Glomerular visceral epithelial cell (primary cell): Measurements from ENCODE around the gene UBALD2.
"Not testable (repeated sequence)": the region's sequence is repeated elsewhere in the genome, so short reads cannot be mapped to it uniquely, and the experiment has no call there.

Experiments used
- DNase-seq: peaks from one replicate; pipeline ENCODE4 v3.0.0-alpha.2; 2016; ENCODE audit errors: extremely low spot score

The UBALD2 gene

GRCh38 chr17:76244721-76245120 is 20.4 kb upstream of the UBALD2 start:
- not testable (repeated sequence) for DNase-seq

GRCh38 chr17:76246080-76247066 is 18.8 kb upstream of the UBALD2 start:
- peak; percentile 11 for DNase-seq

- no peak for DNase-seq
Observed at GRCh38 chr17:76247304-76247703, 17.8 kb upstream of the UBALD2 start.

GRCh38 chr17:76248013-76248782 is 16.9 kb upstream of the UBALD2 start:
- no peak for DNase-seq

- no peak for DNase-seq
Observed at GRCh38 chr17:76250141-76250540, 15.0 kb upstream of the UBALD2 start.

- no peak for DNase-seq
Observed at GRCh38 chr17:76251478-76252039, 13.6 kb upstream of the UBALD2 start.

- DNase-seq: peak; percentile 81
Observed at GRCh38 chr17:76252040-76252954, 12.9 kb upstream of the UBALD2 start.

- not testable (repeated sequence) for DNase-seq
Observed at GRCh38 chr17:76252967-76253766, 12.0 kb upstream of the UBALD2 start.

GRCh38 chr17:76253841-76254240 is 11.3 kb upstream of the UBALD2 start:
- no peak for DNase-seq

- DNase-seq: no peak
Observed at GRCh38 chr17:76254275-76254674, 10.9 kb upstream of the UBALD2 start.

- no peak for DNase-seq
Observed at GRCh38 chr17:76255801-76256429, 9.2 kb upstream of the UBALD2 start.

- DNase-seq: not testable (repeated sequence)
Observed at GRCh38 chr17:76256430-76257050, 8.6 kb upstream of the UBALD2 start.

- DNase-seq: no peak
Observed at GRCh38 chr17:76260220-76260619, 4.9 kb upstream of the UBALD2 start.

- DNase-seq: no peak
Observed at GRCh38 chr17:76260669-76261068, 4.5 kb upstream of the UBALD2 start.

GRCh38 chr17:76261421-76262215 is 3.5 kb upstream of the UBALD2 start:
- DNase-seq: no peak

GRCh38 chr17:76262732-76263344 is 2.3 kb upstream of the UBALD2 start:
- peak; percentile 54 for DNase-seq

- DNase-seq: no peak
Observed at GRCh38 chr17:76263896-76264295, 1.3 kb upstream of the UBALD2 start.

- no peak for DNase-seq
Observed at GRCh38 chr17:76264425-76264754, 758 bp upstream of the UBALD2 start.
